Neural progenitor cell (in vitro differentiated cells): ENCODE data around the gene YARS1. TPM values are rescaled to one million over a fixed set of nuclear protein-coding genes. Genes with fewer than 3 reads are reported as not detected.

Experiments
- DNase-seq: peaks from one replicate; pipeline ENCODE4 v3.0.0-alpha.2; 2016; ENCODE audit warnings: low spot score
- H2AFZ ChIP-seq: fragments of 200-600 bp; sonication (generic); replicated peaks from 2 replicates; pipeline ENCODE4 v1.6.1; 2016; ENCODE audit warnings: antibody characterized with exemption
- H3F3A ChIP-seq: fragments of 200-600 bp; sonication (generic); 2 replicates; pipeline ENCODE4 v1.6.1; 2016; ENCODE audit warnings: antibody characterized with exemption, low read depth
- H3K27ac ChIP-seq: fragments of 200-600 bp; sonication (generic); 2 replicates; pipeline ENCODE4 v1.5.1; 2016; ENCODE audit warnings: mild to moderate bottlenecking
- H3K27me3 ChIP-seq: fragments of 200-600 bp; sonication (generic); 2 replicates; pipeline ENCODE4 v1.6.1; 2016; ENCODE audit warnings: mild to moderate bottlenecking, moderate library complexity
- H3K36me3 ChIP-seq: fragments of 200-600 bp; sonication (generic); 2 replicates; pipeline ENCODE4 v1.5.1; 2016
- H3K4me1 ChIP-seq: fragments of 200-600 bp; sonication (generic); 2 replicates; pipeline ENCODE4 v1.6.1; 2016; ENCODE audit warnings: mixed run types
- H3K4me2 ChIP-seq: fragments of 200-600 bp; sonication (generic); 2 replicates; pipeline ENCODE4 v1.6.1; 2016
- H3K4me3 ChIP-seq: fragments of 200-600 bp; sonication (generic); 2 replicates; pipeline ENCODE4 v1.5.1; 2016
- H3K79me2 ChIP-seq: fragments of 200-600 bp; sonication (generic); 2 replicates; pipeline ENCODE4 v1.6.1; 2016; ENCODE audit warnings: low read depth
- H3K9ac ChIP-seq: fragments of 200-600 bp; sonication (generic); 2 replicates; pipeline ENCODE4 v1.6.1; 2016
- H3K9me3 ChIP-seq: fragments of 200-600 bp; sonication (generic); 2 replicates; pipeline ENCODE4 v1.5.1; 2016; ENCODE audit warnings: low read depth
- H4K20me1 ChIP-seq: fragments of 200-600 bp; sonication (generic); 2 replicates; pipeline ENCODE4 v1.6.1; 2016; ENCODE audit warnings: low read depth
- H3K27ac Mint-ChIP-seq: 3 replicates; pipeline ENCODE4 v1.8.0; 2021; ENCODE audit warnings: mixed read lengths
- H3K27me3 Mint-ChIP-seq: 2 replicates; pipeline ENCODE4 v1.8.0; 2022; ENCODE audit warnings: low read depth, mild to moderate bottlenecking, inconsistent platforms, moderate library complexity, mixed read lengths; ENCODE audit not compliant: insufficient read depth
- H3K36me3 Mint-ChIP-seq: 3 replicates; pipeline ENCODE4 v1.8.0; 2021; ENCODE audit warnings: mixed read lengths
- H3K4me1 Mint-ChIP-seq: 3 replicates; pipeline ENCODE4 v1.8.0; 2021; ENCODE audit warnings: mixed read lengths
- H3K4me3 Mint-ChIP-seq: 3 replicates; pipeline ENCODE4 v1.8.0; 2021; ENCODE audit warnings: mild to moderate bottlenecking, moderate library complexity, mixed read lengths
- H3K9me3 Mint-ChIP-seq: 3 replicates; pipeline ENCODE4 v1.8.0; 2020; ENCODE audit warnings: mixed read lengths
- CTCF ChIP-seq: fragments of 200-600 bp; sonication (generic); IDR thresholded peaks from 2 replicates; pipeline ENCODE4 v1.5.1; 2017; ENCODE audit warnings: antibody characterized with exemption, mild to moderate bottlenecking
- EZH2 ChIP-seq: fragments of 200-600 bp; sonication (generic); IDR thresholded peaks from 2 replicates; pipeline ENCODE4 v1.6.1; 2017; ENCODE audit warnings: antibody characterized with exemption, mild to moderate bottlenecking, moderate library complexity
- EZH2phosphoT487 ChIP-seq: fragments of 200-600 bp; sonication (generic); IDR thresholded peaks from 2 replicates; pipeline ENCODE4 v1.6.1; 2017; ENCODE audit warnings: antibody characterized with exemption
- total RNA-seq: library from RNA; depleted of rRNA; stranded (reverse); fragments of >200 nt; gene quantifications from 2 replicates; pipeline ENCODE4 v1.2.3, GENCODE V29; 2015; ENCODE audit warnings: low replicate concordance

The YARS1 gene
- total RNA-seq, 1 donor from 2014 or later = 38.2 TPM

- peaks cover 60% of the 10 kb centered on the region for H3K4me1 Mint-ChIP-seq
Measured at GRCh38 chr1:32758795-32759430, 58.2 kb downstream of the YARS1 start.

GRCh38 chr1:32758177-32758794 is 58.9 kb downstream of the YARS1 start:
- Histone ChIP-seq H3K36me3 (no peaks in the 10 kb centered on the region), H3F3A (peaks cover 35% of the 10 kb centered on the region), H3K9ac (no peak overlapping the region), H2AFZ (no peak overlapping the region), H3K27ac (no peak overlapping the region), H3K79me2 (peaks cover 92% of the 10 kb centered on the region), H3K4me2 (no peak overlapping the region), H3K4me3 (no peak overlapping the region), H3K9me3 (no peaks in the 10 kb centered on the region), H3K4me1 (peaks cover 38% of the 10 kb centered on the region), H3K27me3 (no peaks in the 10 kb centered on the region), H4K20me1 (peaks cover 79% of the 10 kb centered on the region)
- DNase-seq = no peak
- Mint-ChIP-seq H3K27ac (no peak overlapping the region), H3K9me3 (no peaks in the 10 kb centered on the region), H3K4me1 (peaks cover 61% of the 10 kb centered on the region), H3K27me3 (peaks cover 4% of the 10 kb centered on the region), H3K36me3 (peaks cover 4% of the 10 kb centered on the region), H3K4me3 (no peak overlapping the region)
- no peak for TF ChIP-seq EZH2
- no peak for TF ChIP-seq CTCF
- no peak for TF ChIP-seq EZH2phosphoT487

More at GRCh38 chr1:32758795-32759430, 58.2 kb downstream of the YARS1 start:
- Histone ChIP-seq H3K9me3 (no peaks in the 10 kb centered on the region), H3K9ac (no peak overlapping the region), H3K36me3 (no peaks in the 10 kb centered on the region), H4K20me1 (peaks cover 82% of the 10 kb centered on the region), H3K4me2 (peak overlapping the region; percentile 50), H3K79me2 (peaks cover 92% of the 10 kb centered on the region), H3F3A (peaks cover 36% of the 10 kb centered on the region), H3K4me3 (no peak overlapping the region), H2AFZ (no peak overlapping the region), H3K4me1 (peaks cover 38% of the 10 kb centered on the region), H3K27me3 (no peaks in the 10 kb centered on the region), H3K27ac (no peak overlapping the region)
- no peaks in the 10 kb centered on the region for H3K9me3 Mint-ChIP-seq
- peak overlapping the region; percentile 37 for H3K27ac Mint-ChIP-seq
- TF ChIP-seq EZH2 (no peak), EZH2phosphoT487 (no peak), CTCF (no peak)
- peaks cover 6% of the 10 kb centered on the region for H3K36me3 Mint-ChIP-seq
- no peak overlapping the region for H3K4me3 Mint-ChIP-seq
- no peak for DNase-seq
- H3K27me3 Mint-ChIP-seq = peaks cover 4% of the 10 kb centered on the region

- H3K4me1 Mint-ChIP-seq = peaks cover 59% of the 10 kb centered on the region
- no peak overlapping the region for H3K27ac ChIP-seq
- H3K4me3 ChIP-seq = no peak overlapping the region
Measured at GRCh38 chr1:32757213-32757895, 59.8 kb downstream of the YARS1 start.

More at GRCh38 chr1:32757213-32757895, 59.8 kb downstream of the YARS1 start:
- peaks cover 3% of the 10 kb centered on the region for H3K36me3 Mint-ChIP-seq
- Histone ChIP-seq H3K9me3 (no peaks in the 10 kb centered on the region), H3K79me2 (peaks cover 82% of the 10 kb centered on the region), H3K4me2 (no peak overlapping the region), H3K27me3 (no peaks in the 10 kb centered on the region), H3K9ac (no peak overlapping the region), H4K20me1 (peaks cover 71% of the 10 kb centered on the region), H3K4me1 (peaks cover 38% of the 10 kb centered on the region), H3K36me3 (no peaks in the 10 kb centered on the region), H2AFZ (no peak overlapping the region), H3F3A (peaks cover 35% of the 10 kb centered on the region)
- DNase-seq = no peak
- H3K27ac Mint-ChIP-seq = no peak overlapping the region
- peaks cover 4% of the 10 kb centered on the region for H3K27me3 Mint-ChIP-seq
- peak overlapping the region; percentile 1 for H3K4me3 Mint-ChIP-seq
- TF ChIP-seq EZH2phosphoT487 (no peak), EZH2 (no peak), CTCF (no peak)
- H3K9me3 Mint-ChIP-seq = no peaks in the 10 kb centered on the region
